LNCaP clone FGC (cell line): ENCODE data around the gene ANKS1A.

Source experiments
- DNase-seq: peaks from one replicate; pipeline ENCODE4 v3.0.0-alpha.2; 2011; ENCODE audit warnings: low read depth
- H3K4me3 ChIP-seq: 2 replicates; pipeline ENCODE4 v1.5.1; 2011; ENCODE audit warnings: mild to moderate bottlenecking, low read depth, low read length, control low read depth
- CTCF ChIP-seq: IDR thresholded peaks from 2 replicates; pipeline ENCODE4 v1.5.1; 2012; ENCODE audit warnings: mild to moderate bottlenecking; ENCODE audit not compliant: control insufficient read depth, insufficient read depth; ENCODE audit errors: extremely low read depth

Gene ANKS1A

GRCh38 chr6:34911822-34912221, 22.8 kb downstream of the ANKS1A start:
- no peak overlapping the region for H3K4me3 ChIP-seq
- TF ChIP-seq CTCF: no peak
- no peak for DNase-seq

DNA sequence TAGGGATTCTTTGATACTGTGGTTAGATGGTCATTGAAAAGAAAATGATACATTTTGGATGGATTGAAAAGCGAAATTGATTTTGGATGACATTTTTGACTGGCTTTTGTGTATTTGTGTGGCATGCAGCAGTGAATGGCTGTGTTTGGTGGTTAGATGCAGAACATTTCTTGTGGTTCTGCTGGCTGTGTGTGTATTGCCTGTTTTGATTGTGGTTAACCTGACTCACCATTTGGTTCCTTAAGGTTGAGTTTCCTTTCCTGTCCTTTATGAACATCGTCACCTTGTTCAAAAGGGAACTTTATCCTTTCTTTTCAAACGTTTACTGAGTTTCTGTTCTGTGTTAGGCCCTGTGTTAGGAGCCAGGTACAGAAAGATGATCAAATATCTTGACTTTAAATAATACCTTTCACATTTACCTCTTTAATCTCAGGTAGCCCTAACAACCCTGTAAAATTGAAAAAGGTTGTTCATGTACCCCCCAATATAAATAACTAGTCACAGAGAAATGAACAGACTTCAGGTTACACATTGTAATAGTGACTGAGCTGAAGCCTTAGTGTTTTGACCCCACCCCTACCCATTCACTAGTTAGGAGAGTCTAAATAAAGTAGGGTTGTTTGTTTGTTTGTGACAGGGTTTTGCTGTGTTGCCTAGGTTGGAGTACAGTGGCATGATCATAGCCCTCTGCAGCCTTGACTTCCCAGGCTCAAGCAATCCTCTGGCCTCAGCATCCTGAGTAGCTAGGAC, 23.8 kb downstream of the ANKS1A start:
- H3K4me3 ChIP-seq: no peak overlapping the region
- DNase-seq: no peak
- TF ChIP-seq CTCF: no peak

DNA sequence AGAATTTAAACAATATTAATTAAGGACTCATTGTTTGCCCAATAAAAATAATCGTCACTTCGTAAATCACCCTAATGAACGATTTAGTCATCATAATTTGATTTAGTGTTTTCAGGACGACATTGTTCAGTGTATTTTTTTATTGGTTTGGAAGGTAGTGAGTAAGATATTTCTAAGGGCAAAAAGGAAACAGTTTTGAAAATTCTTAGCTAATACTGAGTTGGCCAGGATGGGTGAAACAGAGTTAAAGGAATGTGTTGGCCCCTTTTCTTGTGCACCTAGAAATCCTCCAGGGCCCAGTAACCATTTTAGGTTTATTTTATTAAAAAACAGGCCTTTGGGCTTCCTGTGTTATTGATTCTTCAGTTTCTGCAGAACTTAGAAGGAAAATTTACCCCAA, 25.3 kb downstream of the ANKS1A start:
- H3K4me3 ChIP-seq: no peak overlapping the region
- TF ChIP-seq CTCF: no peak
- DNase-seq: no peak

DNA sequence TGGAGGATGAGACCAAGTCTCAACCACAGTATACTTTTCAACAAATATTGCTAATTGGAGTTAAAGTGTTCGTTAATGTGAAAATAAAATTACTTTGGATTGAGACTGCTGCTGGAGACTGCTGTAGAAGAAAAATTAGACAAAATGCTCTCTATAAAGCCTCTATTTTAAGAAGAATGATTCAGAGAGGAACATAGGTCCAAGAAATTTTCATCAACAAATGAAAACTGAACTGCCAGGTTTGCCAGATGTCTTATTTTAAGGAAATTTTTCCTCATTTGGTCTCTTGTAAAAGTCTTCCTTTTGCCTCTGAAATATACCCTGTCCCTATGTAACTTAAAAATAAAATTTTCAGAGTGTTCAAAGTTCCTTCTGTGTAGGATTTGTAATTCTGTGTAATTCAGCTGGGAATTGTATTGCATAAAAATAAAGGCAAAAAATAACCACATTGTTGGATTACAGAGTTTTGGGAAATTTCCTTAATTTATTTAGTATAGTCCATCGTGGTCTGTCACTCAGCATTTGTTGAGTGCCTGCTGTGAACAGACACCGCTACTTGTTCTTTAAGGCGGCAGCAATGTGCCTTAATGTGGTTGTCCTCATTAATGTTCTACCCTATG, 27.4 kb downstream of the ANKS1A start:
- no peak for DNase-seq
- TF ChIP-seq CTCF: no peak
- H3K4me3 ChIP-seq: no peak overlapping the region

DNA sequence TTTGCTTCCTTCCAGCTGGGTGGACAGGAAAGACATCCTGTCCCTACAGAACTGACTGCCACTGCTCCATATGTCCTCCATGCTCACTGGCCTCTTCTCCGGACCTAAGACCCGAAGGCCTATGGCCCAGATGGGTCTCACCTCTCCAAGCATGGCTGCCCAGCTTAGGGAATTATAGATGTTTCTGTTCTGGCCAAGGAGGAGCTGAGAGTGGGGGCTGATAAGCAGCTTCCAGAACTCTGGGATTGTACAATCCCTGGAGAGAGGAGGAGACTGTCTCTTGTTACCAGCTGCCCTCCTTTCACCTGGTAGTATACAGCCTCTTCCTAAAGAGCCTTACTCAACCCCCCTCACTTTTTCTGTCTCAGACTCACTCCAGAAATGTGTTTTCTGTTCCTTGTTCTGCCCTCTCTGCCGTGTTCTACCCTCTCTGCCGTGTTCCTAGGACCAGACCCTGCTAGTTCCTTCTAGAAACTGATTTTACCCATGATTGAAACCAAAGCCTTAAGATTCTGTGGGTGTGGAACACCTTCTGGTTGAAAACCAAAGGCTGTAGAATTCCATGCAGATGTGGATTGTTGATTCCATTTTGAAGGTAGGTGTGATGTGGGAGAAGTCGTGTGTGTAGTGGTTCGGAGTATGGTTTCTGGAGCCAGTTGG, 28.7 kb downstream of the ANKS1A start:
- TF ChIP-seq CTCF: no peak
- no peak for DNase-seq
- no peak overlapping the region for H3K4me3 ChIP-seq

DNA sequence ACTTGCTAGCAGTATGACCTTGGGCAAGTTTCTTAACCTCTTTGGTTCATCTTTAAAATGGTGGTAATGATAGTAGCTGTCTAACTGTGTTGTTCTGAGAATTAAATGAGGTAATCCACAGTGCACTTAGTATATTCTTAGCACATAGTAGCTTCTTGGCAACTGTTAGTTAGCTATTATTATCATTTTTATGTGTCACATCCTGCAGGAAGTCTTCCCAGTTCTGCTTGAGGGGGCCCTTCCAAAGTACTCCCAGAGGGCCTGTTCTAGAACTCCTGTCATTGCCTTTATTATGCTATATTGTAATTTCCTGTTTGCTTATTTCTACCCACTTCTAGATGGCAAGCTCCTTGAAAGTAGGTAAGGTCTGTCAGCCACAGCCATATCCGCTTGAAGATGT, 30.6 kb downstream of the ANKS1A start:
- no peak overlapping the region for H3K4me3 ChIP-seq
- no peak for TF ChIP-seq CTCF
- DNase-seq: no peak
